GM18861 (cell line): ENCODE data around the gene TNIK.
A peak's percentile ranks its signal among the peaks of the same experiment; 100 is the strongest.

Experiments used
- ATAC-seq: cut with Tn5 transposase; IDR thresholded peaks from one replicate; pipeline ENCODE4 v1.9.1; 2021; ENCODE audit not compliant: unreplicated experiment

Gene TNIK

GRCh38 chr3:171240504-171240835 lies 219.7 kb downstream of the TNIK start:
- ATAC-seq, result no peak

GRCh38 chr3:171239757-171240503 lies 220.3 kb downstream of the TNIK start:
- no peak for ATAC-seq

GRCh38 chr3:171237009-171237385 lies 223.2 kb downstream of the TNIK start:
- ATAC-seq, result no peak

GRCh38 chr3:171236265-171237008 lies 223.8 kb downstream of the TNIK start:
- no peak for ATAC-seq

GRCh38 chr3:171234298-171235010 lies 225.8 kb downstream of the TNIK start:
- ATAC-seq, result no peak

GRCh38 chr3:171231361-171231760 lies 228.8 kb downstream of the TNIK start:
- no peak for ATAC-seq

GRCh38 chr3:171230865-171231264 lies 229.3 kb downstream of the TNIK start:
- ATAC-seq, result no peak

GRCh38 chr3:171229173-171229572 lies 231.0 kb downstream of the TNIK start:
- ATAC-seq, result no peak

- no peak for ATAC-seq
These were observed 232.0 kb downstream of the TNIK start for GRCh38 chr3:171228240-171228639.

- ATAC-seq, result no peak
These were observed 232.4 kb downstream of the TNIK start for GRCh38 chr3:171227828-171228227.

- ATAC-seq, result no peak
These were observed 232.8 kb downstream of the TNIK start for GRCh38 chr3:171227359-171227758.

GRCh38 chr3:171226794-171227193 lies 233.4 kb downstream of the TNIK start:
- ATAC-seq, result no peak

- no peak for ATAC-seq
These were observed 234.5 kb downstream of the TNIK start for GRCh38 chr3:171225708-171226107.

GRCh38 chr3:171225165-171225564 lies 235.0 kb downstream of the TNIK start:
- ATAC-seq, result peak; percentile 53

GRCh38 chr3:171223396-171223795 lies 236.8 kb downstream of the TNIK start:
- ATAC-seq, result no peak

- ATAC-seq, result no peak
These were observed 237.2 kb downstream of the TNIK start for GRCh38 chr3:171222995-171223394.

GRCh38 chr3:171221597-171221996 lies 238.6 kb downstream of the TNIK start:
- no peak for ATAC-seq

GRCh38 chr3:171221104-171221503 lies 239.1 kb downstream of the TNIK start:
- no peak for ATAC-seq

- ATAC-seq, result no peak
These were observed 240.9 kb downstream of the TNIK start for GRCh38 chr3:171219258-171219657.

- no peak for ATAC-seq
These were observed 242.1 kb downstream of the TNIK start for GRCh38 chr3:171218069-171218468.

- no peak for ATAC-seq
These were observed 246.3 kb downstream of the TNIK start for GRCh38 chr3:171213907-171214306.

GRCh38 chr3:171213178-171213577 lies 247.0 kb downstream of the TNIK start:
- no peak for ATAC-seq
